Esophagus squamous epithelium (tissue), 4 donors: Measurements from ENCODE around the gene SPINK13.
A peak's percentile ranks its signal among the peaks of the same experiment; 100 is the strongest.

ENCODE experiments used
- CTCF ChIP-seq, 6 experiments: fragments of 450-650 bp in 4 of 6; fragments of 200-600 bp in 2 of 6; sonication (generic) in 2 of 6; IDR thresholded peaks; one replicate each; pipeline ENCODE4 v1.5.1; 2016 to 2019; ENCODE audit warnings: antibody characterized with exemption in 6 of 6, mild to moderate bottlenecking in 4 of 6, moderate library complexity in 4 of 6
- POLR2A ChIP-seq, 4 donors: fragments of 450-650 bp; IDR thresholded peaks; one replicate each; pipeline ENCODE4 v1.6.1; 2017; ENCODE audit warnings: antibody characterized with exemption in 4 of 4, mild to moderate bottlenecking in 4 of 4, moderate library complexity in 3 of 4

- TF ChIP-seq CTCF (IDR thresholded peaks at IDR 0.05) (peak in 5 of 6 experiments; percentile 24 to 68 (median 48)), POLR2A (IDR thresholded peaks at IDR 0.05) (no peak)
Observed at GRCh38 chr5:148290271-148291195, 21.9 kb downstream of the SPINK13 start.
